GM10266 (cell line): ENCODE data around the gene ACOT7.

Experiments used
- DNase-seq: peaks from one replicate; pipeline ENCODE4 v3.0.0; 2012; ENCODE audit errors: extremely low spot score
- TF ChIP-seq, protein P1 (sequence below): IDR thresholded peaks from 2 replicates; pipeline ENCODE4 v1.5.1; 2012; ENCODE audit warnings: mild to moderate bottlenecking, low read depth; ENCODE audit not compliant: control insufficient read depth, insufficient read depth; ENCODE audit errors: missing control alignments

Gene ACOT7

DNA sequence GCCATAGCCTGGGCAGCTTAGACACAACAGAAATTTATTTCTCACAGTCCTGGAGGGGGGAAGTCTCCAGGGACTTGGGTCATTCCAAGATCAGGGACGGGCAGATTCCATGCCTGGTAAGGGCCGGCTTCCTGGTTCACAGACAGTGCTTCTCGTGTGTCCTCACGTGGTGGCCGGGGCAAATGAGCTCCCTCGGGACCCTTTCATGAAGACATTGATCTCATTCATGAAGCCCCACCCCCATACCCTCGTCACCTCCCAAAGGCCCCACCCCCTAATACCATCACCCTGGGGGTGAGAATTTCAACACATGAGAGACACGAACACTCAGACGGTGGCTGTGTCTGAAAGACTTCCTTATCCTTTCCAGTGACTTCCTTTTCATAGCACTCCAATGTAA lies 51.5 kb downstream of the ACOT7 start:
- TF ChIP-seq, protein P1, sequence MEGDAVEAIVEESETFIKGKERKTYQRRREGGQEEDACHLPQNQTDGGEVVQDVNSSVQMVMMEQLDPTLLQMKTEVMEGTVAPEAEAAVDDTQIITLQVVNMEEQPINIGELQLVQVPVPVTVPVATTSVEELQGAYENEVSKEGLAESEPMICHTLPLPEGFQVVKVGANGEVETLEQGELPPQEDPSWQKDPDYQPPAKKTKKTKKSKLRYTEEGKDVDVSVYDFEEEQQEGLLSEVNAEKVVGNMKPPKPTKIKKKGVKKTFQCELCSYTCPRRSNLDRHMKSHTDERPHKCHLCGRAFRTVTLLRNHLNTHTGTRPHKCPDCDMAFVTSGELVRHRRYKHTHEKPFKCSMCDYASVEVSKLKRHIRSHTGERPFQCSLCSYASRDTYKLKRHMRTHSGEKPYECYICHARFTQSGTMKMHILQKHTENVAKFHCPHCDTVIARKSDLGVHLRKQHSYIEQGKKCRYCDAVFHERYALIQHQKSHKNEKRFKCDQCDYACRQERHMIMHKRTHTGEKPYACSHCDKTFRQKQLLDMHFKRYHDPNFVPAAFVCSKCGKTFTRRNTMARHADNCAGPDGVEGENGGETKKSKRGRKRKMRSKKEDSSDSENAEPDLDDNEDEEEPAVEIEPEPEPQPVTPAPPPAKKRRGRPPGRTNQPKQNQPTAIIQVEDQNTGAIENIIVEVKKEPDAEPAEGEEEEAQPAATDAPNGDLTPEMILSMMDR, result no peak
- DNase-seq, result no peak

DNA sequence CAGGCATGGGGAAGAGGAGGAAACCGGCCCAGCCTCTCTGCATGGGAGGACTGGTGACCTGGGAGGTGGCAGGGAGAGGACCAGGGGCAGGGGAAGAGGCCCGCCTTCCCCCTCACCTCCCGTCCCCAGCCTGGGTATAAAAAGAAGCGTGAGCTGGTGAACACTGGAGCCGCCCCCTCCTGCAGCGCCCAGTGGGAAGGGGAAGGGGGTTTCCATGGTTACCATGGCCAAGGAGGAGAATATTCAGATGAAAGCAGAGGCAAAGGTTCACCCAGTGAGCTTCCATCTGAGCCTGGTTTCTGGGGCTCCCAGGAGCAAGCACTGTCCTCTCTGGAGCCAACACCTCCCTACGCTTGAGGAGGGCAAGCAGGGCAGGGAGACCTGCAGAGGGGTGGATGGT lies 54.9 kb downstream of the ACOT7 start:
- TF ChIP-seq, protein P1, result no peak
- no peak for DNase-seq

DNA sequence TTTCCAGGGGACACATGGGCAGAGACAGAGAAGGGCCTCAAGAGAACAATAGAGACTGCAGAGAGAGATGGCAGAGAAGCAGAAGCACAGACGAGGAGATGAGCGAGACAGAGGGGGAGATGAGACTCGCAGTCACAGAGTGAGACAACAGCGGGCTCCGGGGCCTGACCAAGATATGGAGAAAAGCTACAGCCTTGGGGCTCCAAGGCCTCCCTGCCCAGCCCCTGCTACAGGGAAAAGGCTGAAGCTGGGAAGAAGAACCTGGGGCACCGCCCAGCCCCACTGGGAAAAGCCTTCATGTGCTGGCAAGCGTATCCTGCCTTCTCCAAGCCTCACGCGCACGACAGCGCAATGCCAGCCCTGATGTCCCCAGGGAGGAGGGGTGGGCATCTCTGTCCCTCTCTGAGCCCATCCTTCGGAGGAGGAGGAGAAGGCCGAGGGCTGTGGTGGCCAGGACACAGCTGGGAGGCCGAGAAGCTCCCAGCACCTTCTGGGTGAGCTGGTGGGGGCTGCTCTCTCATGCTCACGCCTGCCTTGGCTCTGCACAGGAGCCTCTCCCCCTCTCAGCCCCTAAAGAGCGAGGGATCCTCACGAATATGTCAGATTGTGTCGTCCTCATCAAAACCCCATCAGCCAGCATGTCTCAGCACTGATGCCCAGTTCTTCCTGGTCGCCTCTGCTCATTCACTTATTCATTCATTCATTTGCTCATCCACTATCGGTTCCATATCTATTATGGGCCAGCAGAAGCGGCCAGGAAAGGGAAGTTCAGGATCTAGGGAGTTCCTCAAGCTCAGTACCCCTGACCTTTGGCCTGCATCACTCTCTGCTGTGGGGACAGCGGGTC lies 56.6 kb downstream of the ACOT7 start:
- TF ChIP-seq, protein P1, result no peak

DNA sequence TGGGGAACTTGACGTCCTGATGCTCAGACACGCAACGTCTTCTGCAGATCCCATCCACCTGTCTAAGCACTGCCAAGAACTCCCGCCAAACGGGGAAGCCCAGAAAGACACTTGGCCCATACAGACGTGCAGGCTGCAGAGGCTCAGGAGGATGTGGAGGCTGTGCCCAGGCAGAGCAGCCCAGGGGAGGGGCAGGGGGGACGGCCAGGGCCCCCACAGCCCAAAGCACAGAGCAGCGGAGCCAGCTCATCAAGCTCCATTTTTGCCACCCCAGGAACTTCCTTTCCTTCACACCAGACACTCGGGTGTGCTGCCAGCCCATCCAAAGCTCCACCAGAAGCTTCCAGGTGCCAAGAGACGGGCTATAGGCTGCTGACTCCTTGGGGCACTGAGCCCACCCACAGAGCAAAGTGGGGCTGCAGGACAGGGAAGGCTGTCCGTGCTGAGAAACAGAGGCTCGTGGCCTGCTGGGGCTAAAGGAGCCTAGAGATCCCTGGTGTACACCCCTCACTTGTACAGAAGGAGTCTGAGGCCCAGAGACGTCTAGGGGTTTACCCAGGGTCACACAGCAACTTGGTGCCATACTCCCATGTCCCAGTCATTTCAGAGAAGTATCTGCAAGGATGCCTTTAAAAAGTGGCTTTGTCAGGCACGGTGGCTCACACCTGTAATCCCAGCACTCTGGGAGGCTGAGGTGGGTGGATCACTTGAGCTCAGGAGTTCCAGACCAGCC lies 59.1 kb downstream of the ACOT7 start:
- no peak for DNase-seq
- TF ChIP-seq, protein P1, result no peak

More for the DNA sequence above, 56.6 kb downstream of the ACOT7 start:
- DNase-seq, result no peak

DNA sequence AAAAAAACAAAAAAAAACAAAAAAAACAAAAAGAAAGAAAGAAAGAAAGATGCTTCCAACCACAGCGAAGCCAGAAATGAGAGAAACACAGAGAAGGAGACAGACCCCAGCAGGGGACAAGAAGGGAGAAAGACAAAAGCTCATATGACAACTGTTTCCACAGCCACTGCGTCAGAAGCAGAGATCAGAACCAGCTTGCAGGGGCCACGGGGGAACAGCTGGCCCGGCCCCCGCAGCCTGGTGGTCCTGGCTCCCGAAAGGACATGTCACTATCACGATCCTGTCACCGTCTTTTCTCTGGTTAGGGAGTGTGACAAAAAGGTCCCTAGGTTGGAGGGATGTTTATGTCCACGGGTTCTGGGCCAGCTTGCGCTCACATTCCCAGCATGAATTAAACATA lies 60.7 kb downstream of the ACOT7 start:
- TF ChIP-seq, protein P1, result no peak
- no peak for DNase-seq

DNA sequence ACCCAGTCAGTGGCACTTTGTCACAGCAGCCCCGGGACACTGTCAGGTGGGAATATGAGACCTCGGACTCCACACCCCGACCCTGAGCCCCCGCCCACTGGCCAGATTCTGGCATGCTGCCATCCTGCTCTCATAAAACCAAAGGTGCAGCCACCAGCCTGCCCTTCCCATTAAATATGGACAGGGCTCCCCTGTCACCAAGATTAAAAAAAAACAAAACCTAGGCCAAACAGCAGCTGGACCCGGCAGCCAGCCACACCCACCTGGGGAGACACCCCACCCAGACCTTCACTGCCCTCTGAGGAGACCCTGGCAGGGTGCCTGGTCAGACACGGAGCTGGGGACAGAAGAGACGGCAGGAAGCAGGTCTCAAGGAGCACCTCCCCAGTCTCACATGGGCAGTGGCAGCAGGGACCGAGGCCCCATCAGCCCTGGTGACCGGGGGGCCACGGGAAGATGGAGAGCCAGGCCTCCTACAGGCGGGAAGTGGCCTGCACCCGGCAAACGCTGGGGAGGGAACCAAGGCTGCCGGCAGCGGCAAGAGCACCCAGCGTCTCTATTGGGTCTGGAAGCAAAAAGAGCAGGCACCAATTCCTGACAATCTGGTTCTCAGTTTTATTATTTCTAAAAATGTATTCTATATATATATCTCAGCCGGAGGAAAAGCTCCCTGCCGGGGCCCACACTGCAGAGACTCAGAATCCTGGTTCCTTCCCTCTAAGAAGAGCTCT lies 61.9 kb downstream of the ACOT7 start:
- no peak for DNase-seq
- TF ChIP-seq, protein P1, result no peak
